HFF-Myc (cell line): ENCODE data around the gene IGFLR1.

Source experiments
- DNase-seq: peaks from one replicate; pipeline ENCODE4 v3.0.0-alpha.2; 2011; ENCODE audit warnings: low read depth; ENCODE audit errors: extremely low read depth
- H3K4me3 ChIP-seq: replicated peaks from 2 replicates; pipeline ENCODE4 v1.5.1; 2011; ENCODE audit warnings: low read depth, mild to moderate bottlenecking, control low read depth, low read length
- CTCF ChIP-seq: IDR thresholded peaks from 2 replicates; pipeline ENCODE4 v1.5.1; 2012; ENCODE audit warnings: mild to moderate bottlenecking, low read depth, low read length, control low read depth; ENCODE audit errors: missing control alignments

The IGFLR1 gene

GRCh38 chr19:35760711-35761349 lies 18.6 kb upstream of the IGFLR1 start:
- no peak for DNase-seq
- H3K4me3 ChIP-seq: no peak overlapping the region
- TF ChIP-seq CTCF: no peak

GRCh38 chr19:35759697-35760096 lies 17.4 kb upstream of the IGFLR1 start:
- no peak for TF ChIP-seq CTCF
- no peak for DNase-seq
- H3K4me3 ChIP-seq: peak overlapping the region; percentile 97; the same call in 1 of the 2 replicates

GRCh38 chr19:35757749-35758608 lies 15.7 kb upstream of the IGFLR1 start, which contains the start of gene PROSER3:
Gene PROSER3, plus strand, starts transcription at chr19:35758176. Its CDS starts 40 bp downstream, at chr19:35758216.
- peak within 1 kb of the TSS; percentile 97 for H3K4me3 ChIP-seq
- peak; percentile 100 for DNase-seq
- TF ChIP-seq CTCF: no peak

GRCh38 chr19:35757231-35757748 lies 15.0 kb upstream of the IGFLR1 start:
- DNase-seq: no peak
- peak overlapping the region; percentile 97 for H3K4me3 ChIP-seq
- TF ChIP-seq CTCF: no peak

GRCh38 chr19:35756377-35757230 lies 14.4 kb upstream of the IGFLR1 start, which contains the start of gene HSPB6:
Gene HSPB6, minus strand, starts transcription at chr19:35757029. Its CDS starts 21 bp downstream, at chr19:35757008.
- DNase-seq: no peak
- H3K4me3 ChIP-seq: peak within 1 kb of the TSS; percentile 97
- TF ChIP-seq CTCF: no peak
